Measurements from ENCODE around the gene PPP2R2D.

PPP2R2D gene

GRCh38 chr10:132002004-132002403 is 101.2 kb downstream of the PPP2R2D start:
- DNase-seq = no peak

- no peak for DNase-seq
Observed at GRCh38 chr10:132003282-132003924, 102.6 kb downstream of the PPP2R2D start.

- DNase-seq = no peak
Observed at GRCh38 chr10:132004052-132004451, 103.2 kb downstream of the PPP2R2D start.

DNA sequence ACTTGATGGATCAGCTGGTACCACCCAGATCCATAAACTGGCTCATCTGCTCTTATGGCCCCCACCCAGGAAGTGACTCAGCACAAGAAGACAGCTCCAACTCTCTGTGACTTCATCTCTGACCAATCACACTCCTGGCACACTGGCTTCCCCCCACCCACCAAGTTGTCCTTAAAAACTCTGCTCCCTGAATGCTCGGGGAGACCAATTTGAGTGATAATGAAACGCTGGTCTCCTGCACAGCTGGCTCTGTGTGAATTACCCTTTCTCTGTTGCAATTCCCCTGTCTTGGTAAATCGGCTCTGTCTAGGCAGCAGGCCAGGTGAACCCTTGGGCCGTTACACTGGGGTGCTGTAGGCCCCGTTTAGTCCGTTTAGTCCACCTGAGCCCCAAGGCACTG is 104.3 kb downstream of the PPP2R2D start:
- DNase-seq = no peak

DNA sequence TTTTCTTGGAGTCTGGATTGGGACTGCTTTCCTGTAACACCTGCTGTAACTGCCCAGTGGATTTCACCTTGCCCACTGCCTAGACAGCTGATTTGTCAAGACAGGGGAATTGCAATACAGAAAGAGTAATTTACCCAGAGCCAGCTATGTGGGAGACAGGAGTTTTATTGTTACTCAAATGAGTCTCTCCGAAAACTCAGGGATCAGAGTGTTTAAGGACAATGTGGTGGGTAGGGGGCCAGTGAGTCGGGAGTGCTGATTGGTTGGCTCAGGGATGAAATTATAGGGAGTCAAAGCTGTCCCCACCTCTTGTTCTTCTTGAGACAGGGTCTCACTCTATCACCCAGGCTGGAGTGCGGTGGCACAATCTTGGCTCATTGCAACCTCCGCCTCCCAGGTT is 106.2 kb downstream of the PPP2R2D start:
- no peak for DNase-seq

DNA sequence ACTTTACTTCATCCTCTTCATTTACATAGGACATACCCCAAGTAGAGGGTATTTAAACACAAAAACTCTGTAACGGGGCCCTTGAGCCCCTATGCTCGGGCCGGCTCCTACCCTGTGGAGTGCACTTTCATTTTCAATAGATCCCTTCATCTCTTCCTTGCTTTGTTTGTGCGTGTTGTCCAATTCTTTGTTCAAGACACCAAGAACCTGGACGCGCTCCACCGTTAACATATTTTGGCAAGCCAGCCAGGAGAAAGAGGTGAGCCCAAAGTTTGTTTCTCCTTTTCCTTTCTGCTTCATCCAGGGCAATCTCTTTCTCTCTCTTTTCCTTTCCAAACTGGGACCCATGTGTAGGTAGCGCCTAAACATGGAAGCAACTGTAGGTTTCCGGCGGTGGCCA is 106.9 kb downstream of the PPP2R2D start:
- no peak for DNase-seq
